Measurements from ENCODE around the gene BCAR3. TPM values are rescaled to one million over a fixed set of nuclear protein-coding genes. Genes with fewer than 3 reads are reported as not detected.
A peak's percentile ranks its signal among the peaks of the same experiment; 100 is the strongest.
"Not testable (repeated sequence)": the region's sequence is repeated elsewhere in the genome, so short reads cannot be mapped to it uniquely, and the experiment has no call there.

The BCAR3 gene
- total RNA-seq, 2 experiments from 2014 or later = 0.74 to 0.82 TPM

DNA sequence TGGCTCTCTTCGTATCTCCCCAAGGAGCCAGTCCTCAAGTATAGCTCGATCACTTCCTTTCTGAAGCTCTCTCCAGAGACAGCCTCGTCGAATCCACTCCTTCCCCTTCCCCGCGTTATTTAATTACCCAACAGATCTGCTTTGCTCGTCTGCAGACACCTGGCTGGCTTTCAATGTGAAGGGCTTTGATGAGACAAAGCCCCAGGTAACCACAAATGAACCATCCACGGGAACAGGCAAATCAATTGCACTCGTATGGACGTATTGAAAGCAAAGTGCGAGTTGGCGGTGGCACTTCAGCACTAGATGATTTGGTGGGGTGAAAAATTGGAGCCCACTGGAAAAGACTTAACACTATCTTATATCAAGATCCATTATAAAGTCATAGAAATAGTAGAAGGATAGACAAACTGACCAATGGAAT, 364 bp upstream of the BCAR3 start:
- DNase-seq = no peak
- intact Hi-C loops (cut with micrococcal nuclease) = loop anchor here (1.0 to 2.0 kb wide), 2 partner anchors 11 to 27 kb away; no protein-coding TSS in a partner anchor

DNA sequence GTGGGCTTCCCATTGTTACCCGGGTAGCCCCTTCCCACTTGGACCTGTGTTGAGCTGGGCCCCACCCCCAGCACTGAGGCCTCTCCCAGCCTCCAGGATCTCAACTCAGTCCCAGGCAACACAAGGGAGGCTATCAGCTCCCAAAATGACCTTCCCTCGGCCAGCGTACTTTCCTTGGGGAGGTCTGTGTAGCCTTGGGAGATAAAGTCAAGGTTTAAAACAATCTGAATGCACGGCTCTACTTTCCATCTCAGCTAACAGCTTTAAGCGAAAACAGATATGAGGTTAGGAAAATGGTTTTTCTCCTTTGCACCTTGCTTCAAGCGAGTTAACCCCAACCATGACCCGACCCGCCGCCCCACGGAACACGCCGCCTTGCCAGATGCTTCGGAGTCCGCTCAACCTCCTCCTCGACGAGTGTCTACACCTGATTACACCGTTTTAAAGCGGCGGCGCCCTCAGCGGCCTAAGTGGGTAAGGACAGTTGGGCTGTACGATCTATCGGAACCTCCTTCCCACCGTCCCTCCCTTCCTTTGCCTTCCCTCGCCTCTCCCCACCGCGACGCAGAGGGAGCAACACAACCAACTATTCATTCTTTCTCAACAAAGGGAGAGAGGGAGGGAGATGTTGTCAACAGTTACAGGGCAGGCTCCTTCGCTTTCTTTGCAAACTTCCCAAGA, 1.1 kb downstream of the BCAR3 start:
- ChIA-PET POLR2A (no interaction called here), CTCF (interaction anchor here (0.6 to 2.6 kb wide), 6 partner anchors 12 to 135 kb away, joined by 3 to 15 read pairs (median 5); no protein-coding TSS in a partner anchor)
- peaks cover 47% of the 10 kb centered on the region for H3K27me3 Mint-ChIP-seq
- H3K27ac Mint-ChIP-seq = no peak overlapping the region
- peak overlapping the region; percentile 78 for H3K4me3 Mint-ChIP-seq
- intact Hi-C loops (cut with micrococcal nuclease) = loop anchor here (2.0 kb wide), 1 partner anchor 28 kb away; no protein-coding TSS in a partner anchor
- peaks cover 10% of the 10 kb centered on the region for H3K4me1 Mint-ChIP-seq (ENCODE audit: low read depth)
- no peaks in the 10 kb centered on the region for H3K9me3 Mint-ChIP-seq
- no peaks in the 10 kb centered on the region for H3K36me3 Mint-ChIP-seq
- peak; percentile 70 for DNase-seq

More for the DNA sequence above, 364 bp upstream of the BCAR3 start:
- ChIA-PET CTCF (interaction anchor here (1.2 to 2.6 kb wide), 4 partner anchors 11 to 131 kb away, joined by 4 to 15 read pairs (median 6); no protein-coding TSS in a partner anchor), POLR2A (interaction anchor here (0.6 to 1.2 kb wide), 2 partner anchors 11 to 197 kb away, joined by 3 to 5 read pairs; partner anchors contain the start of gene DNTTIP2)
- Mint-ChIP-seq H3K27ac (no peak overlapping the region), H3K4me1 (ENCODE audit: low read depth) (peaks cover 13% of the 10 kb centered on the region), H3K27me3 (peaks cover 52% of the 10 kb centered on the region), H3K36me3 (no peaks in the 10 kb centered on the region), H3K9me3 (no peaks in the 10 kb centered on the region), H3K4me3 (peak overlapping the region; percentile 49)

DNA sequence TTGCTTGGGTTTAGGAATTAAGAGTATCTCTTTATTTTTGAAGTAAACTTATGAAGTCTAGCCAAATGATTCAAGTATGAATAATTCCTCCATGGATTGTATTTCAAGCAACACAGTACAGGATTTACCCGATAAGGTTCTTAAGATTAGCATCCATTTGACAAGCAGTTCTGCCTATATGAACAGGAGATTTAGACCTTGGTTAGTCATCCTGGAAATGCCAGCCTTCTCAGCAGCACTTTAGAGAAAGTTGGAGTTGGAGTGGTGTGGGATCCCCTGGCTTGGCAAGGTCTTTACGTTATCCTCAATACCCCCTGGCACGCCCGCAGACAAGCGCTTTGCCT, 1.6 kb downstream of the BCAR3 start:
- no peaks in the 10 kb centered on the region for H3K36me3 Mint-ChIP-seq
- CTCF ChIA-PET = interaction anchor here (0.6 to 2.6 kb wide), 5 partner anchors 13 to 135 kb away, joined by 3 to 15 read pairs (median 5); no protein-coding TSS in a partner anchor
- POLR2A ChIA-PET = no interaction called here
- peaks cover 45% of the 10 kb centered on the region for H3K27me3 Mint-ChIP-seq
- no peak overlapping the region for H3K27ac Mint-ChIP-seq
- H3K4me1 Mint-ChIP-seq (ENCODE audit: low read depth) = peaks cover 10% of the 10 kb centered on the region
- H3K4me3 Mint-ChIP-seq = no peak overlapping the region
- no peaks in the 10 kb centered on the region for H3K9me3 Mint-ChIP-seq
- DNase-seq = no peak
- intact Hi-C loops (cut with micrococcal nuclease) = loop anchor here (2.0 kb wide), 1 partner anchor 29 kb away; no protein-coding TSS in a partner anchor

DNA sequence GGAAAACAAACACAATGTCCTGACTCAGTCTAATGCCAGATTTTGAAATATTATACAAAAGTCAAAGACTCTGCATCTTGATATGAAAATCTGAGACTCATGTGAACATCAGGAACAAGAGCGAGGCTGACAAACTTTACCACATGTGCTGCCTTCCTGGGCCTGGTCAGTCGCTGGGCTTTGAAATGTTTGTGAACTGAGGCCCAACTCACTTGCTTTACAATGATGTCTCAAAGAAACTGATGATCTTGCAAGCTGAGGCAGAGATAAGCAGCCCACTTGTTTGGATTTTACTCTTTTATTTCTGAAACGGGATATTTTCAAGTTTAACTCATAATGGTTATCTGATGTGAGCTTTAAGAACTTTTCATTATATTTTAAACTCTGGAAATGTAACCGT, 2.1 kb downstream of the BCAR3 start:
- POLR2A ChIA-PET = no interaction called here
- Mint-ChIP-seq H3K27me3 (peaks cover 44% of the 10 kb centered on the region), H3K27ac (no peak overlapping the region), H3K9me3 (no peaks in the 10 kb centered on the region), H3K4me3 (no peak overlapping the region), H3K36me3 (no peaks in the 10 kb centered on the region), H3K4me1 (ENCODE audit: low read depth) (peaks cover 10% of the 10 kb centered on the region)
- intact Hi-C loops (cut with micrococcal nuclease) = no loop called here
- no peak for DNase-seq
- CTCF ChIA-PET = interaction anchor here (1.6 to 1.8 kb wide), 2 partner anchors 50 to 136 kb away, joined by 5 to 7 read pairs; no protein-coding TSS in a partner anchor

DNA sequence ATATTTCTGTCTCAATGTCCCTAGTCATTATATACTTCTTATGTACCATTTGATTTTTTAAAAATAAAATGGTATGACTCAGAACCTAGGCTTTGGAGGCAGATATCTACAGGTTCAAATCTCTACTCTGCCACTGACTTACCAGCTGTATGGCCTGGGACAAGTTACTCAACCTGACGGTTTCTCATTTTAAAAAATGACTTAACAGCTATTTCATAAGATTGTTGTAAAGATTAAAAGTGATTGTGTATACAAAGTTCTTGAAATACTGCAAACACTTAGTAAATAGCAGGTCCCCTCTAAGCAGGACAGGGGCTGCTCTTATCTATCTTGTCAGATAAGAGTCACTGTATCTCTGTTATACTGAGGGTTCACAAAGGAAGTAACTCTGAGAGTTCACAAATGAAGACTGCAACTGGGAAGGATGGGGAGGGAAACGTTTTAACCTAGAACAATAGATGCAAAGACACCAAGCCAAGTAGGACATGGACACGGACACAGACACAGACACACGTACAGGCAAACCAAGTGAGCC, 2.6 kb downstream of the BCAR3 start:
- Mint-ChIP-seq H3K4me1 (ENCODE audit: low read depth) (peaks cover 10% of the 10 kb centered on the region), H3K9me3 (no peaks in the 10 kb centered on the region), H3K27ac (no peak overlapping the region), H3K4me3 (no peak overlapping the region), H3K36me3 (no peaks in the 10 kb centered on the region), H3K27me3 (peaks cover 40% of the 10 kb centered on the region)
- ChIA-PET CTCF (interaction anchor here (0.9 to 1.8 kb wide), 4 partner anchors 49 to 136 kb away, joined by 3 to 7 read pairs (median 6); no protein-coding TSS in a partner anchor), POLR2A (interaction anchor here (0.6 kb wide), 1 partner anchor 137 kb away, joined by 5 read pairs; no protein-coding TSS in a partner anchor)
- DNase-seq = no peak
- intact Hi-C loops (cut with micrococcal nuclease) = no loop called here

DNA sequence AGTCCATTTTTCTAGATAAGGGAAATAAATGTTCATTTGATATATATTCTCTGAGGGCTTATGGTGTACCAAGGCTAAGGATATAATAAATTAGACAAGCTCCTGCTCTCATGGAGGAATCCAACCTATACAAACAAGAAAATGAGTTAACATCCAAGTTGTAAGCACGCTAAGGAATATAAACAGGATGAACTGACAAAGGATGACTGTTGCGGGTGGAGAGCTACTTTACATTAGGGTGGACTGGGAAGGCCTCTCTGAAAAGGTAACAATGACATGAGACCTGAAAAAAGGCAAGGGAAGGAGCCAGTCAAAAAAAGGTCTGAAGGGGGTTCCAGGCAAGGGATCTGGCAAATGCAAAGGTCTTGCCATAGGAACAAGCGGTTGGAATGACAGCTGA, 3.1 kb downstream of the BCAR3 start:
- Mint-ChIP-seq H3K27me3 (peaks cover 36% of the 10 kb centered on the region), H3K4me3 (no peak overlapping the region), H3K36me3 (no peaks in the 10 kb centered on the region), H3K27ac (no peak overlapping the region), H3K4me1 (ENCODE audit: low read depth) (peaks cover 10% of the 10 kb centered on the region), H3K9me3 (no peaks in the 10 kb centered on the region)
- CTCF ChIA-PET = interaction anchor here (0.6 to 1.5 kb wide), 4 partner anchors 62 to 166 kb away, joined by 3 to 6 read pairs (median 4); no protein-coding TSS in a partner anchor
- no peak for DNase-seq
- intact Hi-C loops (cut with micrococcal nuclease) = no loop called here
- POLR2A ChIA-PET = interaction anchor here (0.6 kb wide), 1 partner anchor 136 kb away, joined by 5 read pairs; no protein-coding TSS in a partner anchor

DNA sequence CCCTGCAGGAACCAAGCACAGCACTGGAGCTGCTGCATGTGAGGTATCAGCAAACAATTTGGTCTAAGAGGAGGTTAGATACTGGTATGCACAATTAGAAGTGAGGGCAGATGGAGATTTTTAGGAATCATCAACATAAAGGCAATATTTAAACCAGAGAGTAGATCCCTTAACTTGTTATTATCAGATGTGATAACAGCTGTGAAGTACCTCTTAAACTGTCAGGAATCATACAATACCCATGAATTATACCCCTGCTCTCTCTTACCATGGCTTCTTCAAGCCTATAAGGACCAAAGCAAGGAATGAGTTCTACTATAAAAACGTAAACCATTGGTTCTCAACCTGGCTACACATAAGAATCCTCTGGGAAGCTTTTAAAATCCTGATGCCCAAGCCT, 3.9 kb downstream of the BCAR3 start:
- H3K9me3 Mint-ChIP-seq = no peaks in the 10 kb centered on the region
- CTCF ChIA-PET = interaction anchor here (0.6 to 1.5 kb wide), 4 partner anchors 61 to 166 kb away, joined by 3 to 6 read pairs (median 4); no protein-coding TSS in a partner anchor
- H3K4me1 Mint-ChIP-seq (ENCODE audit: low read depth) = peaks cover 10% of the 10 kb centered on the region
- intact Hi-C loops (cut with micrococcal nuclease) = no loop called here
- peaks cover 29% of the 10 kb centered on the region for H3K27me3 Mint-ChIP-seq
- H3K4me3 Mint-ChIP-seq = no peak overlapping the region
- H3K27ac Mint-ChIP-seq = no peak overlapping the region
- no peaks in the 10 kb centered on the region for H3K36me3 Mint-ChIP-seq
- no peak for DNase-seq
- POLR2A ChIA-PET = no interaction called here

DNA sequence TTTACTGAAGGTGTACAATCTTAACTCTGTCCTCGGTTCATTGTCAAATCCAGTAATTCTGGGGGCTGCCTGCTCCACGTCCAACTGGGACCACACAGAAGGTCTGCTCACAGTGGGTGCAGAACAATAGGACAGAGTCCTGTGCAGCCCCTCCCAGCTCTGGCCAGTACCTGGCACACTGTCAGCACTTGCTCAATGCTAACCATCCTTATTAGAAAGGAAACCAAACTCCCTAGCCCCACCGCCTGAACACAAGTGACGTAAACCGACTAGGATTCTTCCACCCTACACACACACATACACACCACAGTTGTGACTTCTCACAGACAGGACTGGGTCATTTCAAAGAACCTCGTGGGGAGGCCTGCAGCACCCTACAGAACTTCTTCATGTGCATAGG, 5.2 kb downstream of the BCAR3 start:
- Mint-ChIP-seq H3K36me3 (no peaks in the 10 kb centered on the region), H3K4me1 (ENCODE audit: low read depth) (peaks cover 5% of the 10 kb centered on the region), H3K4me3 (no peak overlapping the region), H3K27me3 (peaks cover 18% of the 10 kb centered on the region), H3K27ac (no peak overlapping the region), H3K9me3 (no peaks in the 10 kb centered on the region)
- ChIA-PET POLR2A (no interaction called here), CTCF (no interaction called here)
- intact Hi-C loops (cut with micrococcal nuclease) = no loop called here
- DNase-seq = no peak

DNA sequence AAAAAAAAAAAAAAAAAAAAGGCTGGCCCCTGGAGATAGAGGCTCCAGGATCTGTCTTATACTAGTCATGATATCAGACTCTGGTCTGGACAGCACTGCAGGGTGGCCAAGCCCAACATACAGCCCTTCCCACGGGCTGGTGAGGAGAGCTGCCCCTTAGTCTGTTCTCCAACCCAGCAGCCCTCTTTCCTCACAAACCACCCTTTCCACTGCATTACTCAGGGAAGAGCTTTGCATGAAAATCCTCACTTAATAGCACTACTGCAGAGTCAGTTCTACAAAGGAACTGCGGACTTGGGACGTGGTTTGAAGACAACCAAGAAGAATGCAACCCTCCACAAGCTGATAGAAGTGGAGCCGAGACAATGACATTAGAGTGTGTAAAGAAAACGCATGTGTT, 5.7 kb downstream of the BCAR3 start:
- no peak overlapping the region for H3K4me3 Mint-ChIP-seq
- H3K27me3 Mint-ChIP-seq = peaks cover 18% of the 10 kb centered on the region
- DNase-seq = no peak
- ChIA-PET POLR2A (no interaction called here), CTCF (no interaction called here)
- intact Hi-C loops (cut with micrococcal nuclease) = no loop called here
- no peaks in the 10 kb centered on the region for H3K36me3 Mint-ChIP-seq
- no peak overlapping the region for H3K27ac Mint-ChIP-seq
- peaks cover 5% of the 10 kb centered on the region for H3K4me1 Mint-ChIP-seq (ENCODE audit: low read depth)
- no peaks in the 10 kb centered on the region for H3K9me3 Mint-ChIP-seq

DNA sequence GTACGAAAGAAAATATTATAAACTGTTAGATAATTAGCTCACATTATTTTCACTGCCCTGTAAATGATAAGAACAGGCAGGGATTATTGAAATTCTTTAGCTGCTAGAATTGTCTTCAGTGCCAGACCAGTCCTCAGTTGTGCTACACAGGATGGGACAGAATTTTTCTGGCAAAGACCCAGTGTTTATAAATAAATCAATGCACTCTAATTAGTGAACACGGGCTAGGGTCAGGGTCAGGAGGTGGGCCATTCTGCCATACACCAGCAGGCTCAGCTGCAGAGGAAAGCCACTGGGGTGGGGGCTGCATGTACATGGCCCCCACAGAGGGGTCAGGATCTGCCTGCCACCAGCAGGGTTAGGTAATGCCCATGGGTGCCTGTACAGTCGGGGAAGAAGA, 6.4 kb downstream of the BCAR3 start:
- no peaks in the 10 kb centered on the region for H3K36me3 Mint-ChIP-seq
- no peak for DNase-seq
- no peak overlapping the region for H3K27ac Mint-ChIP-seq
- H3K4me1 Mint-ChIP-seq (ENCODE audit: low read depth) = no peaks in the 10 kb centered on the region
- no peak overlapping the region for H3K4me3 Mint-ChIP-seq
- CTCF ChIA-PET = no interaction called here
- POLR2A ChIA-PET = no interaction called here
- H3K27me3 Mint-ChIP-seq = peaks cover 12% of the 10 kb centered on the region
- no peaks in the 10 kb centered on the region for H3K9me3 Mint-ChIP-seq
- intact Hi-C loops (cut with micrococcal nuclease) = no loop called here

DNA sequence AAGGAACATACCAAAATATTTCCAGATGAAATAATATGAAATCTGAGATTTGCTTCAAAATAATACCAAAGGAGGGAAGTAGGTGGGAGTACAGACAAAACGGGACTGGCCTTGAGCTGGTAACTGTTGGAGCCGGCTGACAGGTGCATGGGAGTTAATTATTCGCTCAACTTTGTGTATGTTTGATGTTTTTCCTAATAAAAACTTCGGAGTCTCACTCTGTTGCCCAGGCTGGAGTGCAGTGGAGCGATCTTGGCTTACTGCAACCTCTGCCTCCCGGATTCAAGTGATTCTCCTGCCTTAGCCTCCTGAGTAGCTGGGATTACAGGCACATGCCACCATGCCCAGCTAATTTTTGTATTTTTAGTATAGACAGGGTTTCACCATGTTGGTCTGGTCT, 7.6 kb downstream of the BCAR3 start:
- H3K27me3 Mint-ChIP-seq; H3K4me1 Mint-ChIP-seq (ENCODE audit: low read depth); H3K4me3 Mint-ChIP-seq; intact Hi-C loops (cut with micrococcal nuclease); DNase-seq; POLR2A ChIA-PET; H3K9me3 Mint-ChIP-seq; H3K36me3 Mint-ChIP-seq; H3K27ac Mint-ChIP-seq: not testable (repeated sequence)
- CTCF ChIA-PET = interaction anchor here (0.9 to 2.0 kb wide), 2 partner anchors 19 to 140 kb away, joined by 3 to 5 read pairs; no protein-coding TSS in a partner anchor

DNA sequence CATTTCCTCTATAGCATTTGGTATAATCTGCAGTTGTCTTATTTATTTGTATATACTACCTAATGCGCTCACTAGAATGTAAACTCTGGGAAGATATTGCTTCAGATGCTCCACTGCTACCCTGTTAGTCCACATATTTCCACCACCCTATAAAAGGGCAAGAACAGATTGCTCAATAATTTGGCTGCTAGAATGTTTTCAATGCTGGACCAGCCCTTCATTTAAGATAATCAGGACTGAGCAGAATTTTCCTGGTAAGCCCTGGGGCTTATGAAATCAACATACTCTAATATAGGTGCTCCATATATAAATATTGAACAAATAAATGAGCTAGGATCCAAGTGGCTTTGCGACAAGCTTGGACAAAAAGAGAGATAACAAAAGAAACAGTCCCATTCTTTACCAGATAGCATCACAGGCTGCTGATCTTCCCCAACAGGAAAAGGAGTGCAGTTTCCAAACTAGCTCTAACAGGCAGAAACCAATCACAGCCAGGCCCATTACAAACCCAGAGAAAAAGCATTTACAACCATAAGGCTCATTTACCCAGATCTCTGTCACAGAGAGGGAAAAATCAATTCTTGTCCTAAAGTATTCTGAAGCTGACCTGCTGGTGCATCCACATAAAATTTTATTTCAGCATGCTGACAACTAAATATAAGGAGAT, 8.3 kb downstream of the BCAR3 start:
- no peak overlapping the region for H3K4me3 Mint-ChIP-seq
- H3K36me3 Mint-ChIP-seq = no peaks in the 10 kb centered on the region
- intact Hi-C loops (cut with micrococcal nuclease) = no loop called here
- no peaks in the 10 kb centered on the region for H3K4me1 Mint-ChIP-seq (ENCODE audit: low read depth)
- no peak overlapping the region for H3K27ac Mint-ChIP-seq
- DNase-seq = no peak
- H3K9me3 Mint-ChIP-seq = no peaks in the 10 kb centered on the region
- peaks cover 2% of the 10 kb centered on the region for H3K27me3 Mint-ChIP-seq
- CTCF ChIA-PET = interaction anchor here (0.9 to 2.0 kb wide), 2 partner anchors 19 to 141 kb away, joined by 3 to 5 read pairs; no protein-coding TSS in a partner anchor
- POLR2A ChIA-PET = no interaction called here

Data from activated CD4-positive, alpha-beta memory T cell treated with anti-CD3 and anti-CD28 coated beads for 36 hours (primary cell).